Neural cell (in vitro differentiated cells): ENCODE measurements around the gene ANK2. TPM values are rescaled to one million over a fixed set of nuclear protein-coding genes. Genes with fewer than 3 reads are reported as not detected.

ENCODE experiments used
- H2AFZ ChIP-seq: fragments of 200-600, 300-800 bp; sonication (generic), shearing (Covaris generic); 2 replicates; pipeline ENCODE4 v1.6.0; 2014; ENCODE audit warnings: low read depth, mild to moderate bottlenecking, antibody characterized with exemption, low read length, moderate library complexity
- H3F3A ChIP-seq: fragments of 200-600 bp; shearing (Covaris generic); 2 replicates; pipeline ENCODE4 v1.6.1; 2016; ENCODE audit warnings: mild to moderate bottlenecking, moderate library complexity, mixed read lengths, antibody characterized with exemption, low read length; ENCODE audit not compliant: insufficient read depth, poor library complexity, severe bottlenecking
- H3K27ac ChIP-seq: fragments of 200-600, 300-800 bp; sonication (generic), shearing (Covaris generic); 2 replicates; pipeline ENCODE4 v1.5.1; 2014; ENCODE audit warnings: mild to moderate bottlenecking, low read length, moderate library complexity
- H3K27me3 ChIP-seq: fragments of 300-800, 200-600 bp; sonication (generic), shearing (Covaris generic); 2 replicates; pipeline ENCODE4 v1.6.0; 2014; ENCODE audit warnings: mild to moderate bottlenecking, low read depth, low read length, moderate library complexity; ENCODE audit not compliant: insufficient read depth
- H3K36me3 ChIP-seq: fragments of 300-800, 200-600 bp; sonication (generic), shearing (Covaris generic); 2 replicates; pipeline ENCODE4 v1.5.1; 2014; ENCODE audit warnings: mild to moderate bottlenecking, antibody characterized with exemption, low read length, moderate library complexity; ENCODE audit not compliant: insufficient read depth
- H3K4me2 ChIP-seq: fragments of 300-800, 200-600 bp; sonication (generic), shearing (Covaris generic); 2 replicates; pipeline ENCODE4 v1.6.0; 2014; ENCODE audit warnings: mild to moderate bottlenecking, low read length
- H3K4me3 ChIP-seq: fragments of 300-800, 200-600 bp; sonication (generic), shearing (Covaris generic); 2 replicates; pipeline ENCODE4 v1.5.1; 2014; ENCODE audit warnings: mild to moderate bottlenecking, low read length, moderate library complexity
- H3K79me2 ChIP-seq: fragments of 200-600 bp; shearing (Covaris generic); replicated peaks from 2 replicates; pipeline ENCODE4 v1.6.0; 2014; ENCODE audit warnings: mild to moderate bottlenecking, low read length, moderate library complexity; ENCODE audit not compliant: insufficient read depth
- H3K9ac ChIP-seq: fragments of 300-800, 200-600 bp; sonication (generic), shearing (Covaris generic); 2 replicates; pipeline ENCODE4 v1.6.1; 2016; ENCODE audit warnings: mild to moderate bottlenecking, low read length, mixed read lengths
- H3K9me2 ChIP-seq: fragments of 200-600 bp; shearing (Covaris generic); 2 replicates; pipeline ENCODE4 v1.6.1; 2016; ENCODE audit warnings: mild to moderate bottlenecking, low read length, mixed read lengths; ENCODE audit not compliant: insufficient read depth
- H3K9me3 ChIP-seq: fragments of 200-600, 300-800 bp; sonication (generic), shearing (Covaris generic); 2 replicates; pipeline ENCODE4 v1.6.1; 2016; ENCODE audit warnings: mild to moderate bottlenecking, mixed run types, low read length, moderate library complexity, mixed read lengths
- H4K20me1 ChIP-seq: fragments of 200-600 bp; shearing (Covaris generic); 2 replicates; pipeline ENCODE4 v1.6.1; 2016; ENCODE audit warnings: mild to moderate bottlenecking, mixed run types; ENCODE audit not compliant: insufficient read depth
- EP300 ChIP-seq: fragments of 450-650 bp; conservative IDR thresholded peaks from 2 replicates; pipeline ENCODE4 v1.6.1; 2014; ENCODE audit warnings: antibody characterized with exemption, mild to moderate bottlenecking, moderate library complexity; ENCODE audit not compliant: poor library complexity, severe bottlenecking
- EZH2 ChIP-seq: fragments of 200-600, 300-800 bp; shearing (Covaris generic), sonication (generic); IDR thresholded peaks from 2 replicates; pipeline ENCODE4 v1.6.1; 2014; ENCODE audit warnings: antibody characterized with exemption, low read length, borderline replicate concordance, mild to moderate bottlenecking; ENCODE audit not compliant: insufficient read depth, poor library complexity, severe bottlenecking
- MXI1 ChIP-seq: fragments of 450-650 bp; conservative IDR thresholded peaks from 2 replicates; pipeline ENCODE4 v1.6.1; 2014; ENCODE audit warnings: antibody characterized with exemption, mild to moderate bottlenecking; ENCODE audit not compliant: poor library complexity, severe bottlenecking
- POLR2AphosphoS5 ChIP-seq: IDR thresholded peaks from 2 replicates; pipeline ENCODE4 v1.6.1; 2012
- RAD21 ChIP-seq: fragments of 450-650 bp; conservative IDR thresholded peaks from 2 replicates; pipeline ENCODE4 v1.6.1; 2014; ENCODE audit warnings: antibody characterized with exemption, mild to moderate bottlenecking, moderate library complexity
- SMC3 ChIP-seq: fragments of 450-650 bp; conservative IDR thresholded peaks from 2 replicates; pipeline ENCODE4 v1.6.1; 2014; ENCODE audit warnings: antibody characterized with exemption, mild to moderate bottlenecking, moderate library complexity; ENCODE audit not compliant: poor library complexity
- TAF1 ChIP-seq: IDR thresholded peaks from 2 replicates; pipeline ENCODE4 v1.6.1; 2012; ENCODE audit warnings: low read depth
- polyA plus RNA-seq: library from polyadenylated mRNA; depleted of rRNA; stranded (reverse); fragments of >200 nt; gene quantifications from 2 replicates; pipeline ENCODE4 v1.2.3, GENCODE V29; 2014
- TF ChIP-seq, protein P1 (sequence below): IDR thresholded peaks from 2 replicates; pipeline ENCODE4 v1.6.1; 2012; ENCODE audit warnings: borderline replicate concordance
- TF ChIP-seq, protein P2 (sequence below): fragments of 450-650 bp; IDR thresholded peaks from 2 replicates; pipeline ENCODE4 v1.5.1; 2014; ENCODE audit warnings: antibody characterized with exemption, mild to moderate bottlenecking, moderate library complexity; ENCODE audit not compliant: poor library complexity, severe bottlenecking

The ANK2 gene
- polyA plus RNA-seq, 1 donor from 2014 or later = 52.0 TPM

DNA sequence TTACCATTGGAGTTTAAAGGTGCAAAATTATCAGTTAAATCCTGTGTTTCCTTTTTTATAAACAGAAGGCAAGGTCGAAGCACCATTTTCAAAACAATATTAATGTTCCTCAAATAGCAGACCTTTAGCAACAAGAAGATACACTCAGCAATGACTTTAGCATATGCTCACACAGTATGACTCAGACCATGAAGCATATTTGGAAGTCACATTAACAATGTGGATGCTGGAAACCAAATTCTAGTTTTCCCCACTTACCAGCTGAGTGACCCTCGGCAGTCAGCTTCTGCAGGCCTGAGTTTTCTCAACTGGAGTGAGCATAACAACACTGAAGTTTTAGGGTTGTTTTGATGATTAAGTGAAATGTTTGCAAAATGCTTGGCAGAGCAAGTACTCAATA, 130.5 kb downstream of the ANK2 start:
- Histone ChIP-seq H3K27ac (no peak overlapping the region), H3K27me3 (no peaks in the 10 kb centered on the region), H2AFZ (no peak overlapping the region), H3K4me2 (no peak overlapping the region), H3K9me2 (no peaks in the 10 kb centered on the region), H3K9ac (no peak overlapping the region), H3K9me3 (no peaks in the 10 kb centered on the region), H4K20me1 (no peaks in the 10 kb centered on the region), H3K79me2 (no peaks in the 10 kb centered on the region), H3K36me3 (no peaks in the 10 kb centered on the region), H3K4me3 (no peak overlapping the region), H3F3A (no peaks in the 10 kb centered on the region)
- TF ChIP-seq, protein P1, sequence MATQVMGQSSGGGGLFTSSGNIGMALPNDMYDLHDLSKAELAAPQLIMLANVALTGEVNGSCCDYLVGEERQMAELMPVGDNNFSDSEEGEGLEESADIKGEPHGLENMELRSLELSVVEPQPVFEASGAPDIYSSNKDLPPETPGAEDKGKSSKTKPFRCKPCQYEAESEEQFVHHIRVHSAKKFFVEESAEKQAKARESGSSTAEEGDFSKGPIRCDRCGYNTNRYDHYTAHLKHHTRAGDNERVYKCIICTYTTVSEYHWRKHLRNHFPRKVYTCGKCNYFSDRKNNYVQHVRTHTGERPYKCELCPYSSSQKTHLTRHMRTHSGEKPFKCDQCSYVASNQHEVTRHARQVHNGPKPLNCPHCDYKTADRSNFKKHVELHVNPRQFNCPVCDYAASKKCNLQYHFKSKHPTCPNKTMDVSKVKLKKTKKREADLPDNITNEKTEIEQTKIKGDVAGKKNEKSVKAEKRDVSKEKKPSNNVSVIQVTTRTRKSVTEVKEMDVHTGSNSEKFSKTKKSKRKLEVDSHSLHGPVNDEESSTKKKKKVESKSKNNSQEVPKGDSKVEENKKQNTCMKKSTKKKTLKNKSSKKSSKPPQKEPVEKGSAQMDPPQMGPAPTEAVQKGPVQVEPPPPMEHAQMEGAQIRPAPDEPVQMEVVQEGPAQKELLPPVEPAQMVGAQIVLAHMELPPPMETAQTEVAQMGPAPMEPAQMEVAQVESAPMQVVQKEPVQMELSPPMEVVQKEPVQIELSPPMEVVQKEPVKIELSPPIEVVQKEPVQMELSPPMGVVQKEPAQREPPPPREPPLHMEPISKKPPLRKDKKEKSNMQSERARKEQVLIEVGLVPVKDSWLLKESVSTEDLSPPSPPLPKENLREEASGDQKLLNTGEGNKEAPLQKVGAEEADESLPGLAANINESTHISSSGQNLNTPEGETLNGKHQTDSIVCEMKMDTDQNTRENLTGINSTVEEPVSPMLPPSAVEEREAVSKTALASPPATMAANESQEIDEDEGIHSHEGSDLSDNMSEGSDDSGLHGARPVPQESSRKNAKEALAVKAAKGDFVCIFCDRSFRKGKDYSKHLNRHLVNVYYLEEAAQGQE = no peak
- TF ChIP-seq POLR2AphosphoS5 (no peak), RAD21 (no peak), SMC3 (no peak), TAF1 (no peak), EP300 (no peak), MXI1 (no peak), EZH2 (no peak)
- TF ChIP-seq, protein P2, sequence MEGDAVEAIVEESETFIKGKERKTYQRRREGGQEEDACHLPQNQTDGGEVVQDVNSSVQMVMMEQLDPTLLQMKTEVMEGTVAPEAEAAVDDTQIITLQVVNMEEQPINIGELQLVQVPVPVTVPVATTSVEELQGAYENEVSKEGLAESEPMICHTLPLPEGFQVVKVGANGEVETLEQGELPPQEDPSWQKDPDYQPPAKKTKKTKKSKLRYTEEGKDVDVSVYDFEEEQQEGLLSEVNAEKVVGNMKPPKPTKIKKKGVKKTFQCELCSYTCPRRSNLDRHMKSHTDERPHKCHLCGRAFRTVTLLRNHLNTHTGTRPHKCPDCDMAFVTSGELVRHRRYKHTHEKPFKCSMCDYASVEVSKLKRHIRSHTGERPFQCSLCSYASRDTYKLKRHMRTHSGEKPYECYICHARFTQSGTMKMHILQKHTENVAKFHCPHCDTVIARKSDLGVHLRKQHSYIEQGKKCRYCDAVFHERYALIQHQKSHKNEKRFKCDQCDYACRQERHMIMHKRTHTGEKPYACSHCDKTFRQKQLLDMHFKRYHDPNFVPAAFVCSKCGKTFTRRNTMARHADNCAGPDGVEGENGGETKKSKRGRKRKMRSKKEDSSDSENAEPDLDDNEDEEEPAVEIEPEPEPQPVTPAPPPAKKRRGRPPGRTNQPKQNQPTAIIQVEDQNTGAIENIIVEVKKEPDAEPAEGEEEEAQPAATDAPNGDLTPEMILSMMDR = no peak

DNA sequence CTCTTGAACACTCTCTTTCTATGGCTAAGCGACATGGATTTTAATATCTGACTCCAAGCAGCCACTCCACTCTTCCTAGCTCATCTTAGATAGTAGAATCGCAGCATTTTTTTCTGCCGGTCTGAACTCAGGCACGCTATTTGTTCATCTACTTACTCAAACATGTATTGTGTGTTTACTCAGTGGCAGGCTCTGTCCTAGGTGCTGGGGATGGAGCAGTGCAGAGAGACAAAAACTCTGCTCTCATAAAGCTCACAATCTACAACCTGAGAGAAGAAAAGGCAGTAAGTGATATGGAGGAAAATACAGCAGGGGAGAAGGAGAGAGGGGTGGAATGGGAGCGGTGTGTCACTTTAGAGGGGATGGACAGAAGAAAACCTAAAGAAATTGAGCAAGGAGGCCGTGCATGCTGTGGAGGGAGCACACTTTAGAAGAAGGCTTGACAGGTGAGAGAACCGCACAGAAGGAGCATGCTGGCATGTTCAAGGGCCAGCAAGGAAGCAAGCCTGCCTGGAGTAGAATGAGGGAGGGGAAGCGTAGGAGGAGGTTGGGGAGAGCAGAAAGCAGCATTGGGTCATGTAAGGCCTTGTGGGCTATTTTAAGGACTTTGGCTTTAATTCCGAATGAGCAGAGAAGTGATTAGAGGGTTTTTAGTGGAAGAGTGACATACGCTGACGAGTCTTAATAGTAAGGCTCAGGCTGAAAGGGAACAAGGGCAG, 132.0 kb downstream of the ANK2 start:
- Histone ChIP-seq H3K9me2 (no peaks in the 10 kb centered on the region), H3K4me3 (no peak overlapping the region), H3K27me3 (no peaks in the 10 kb centered on the region), H3K79me2 (no peaks in the 10 kb centered on the region), H3K9ac (no peak overlapping the region), H3K27ac (no peak overlapping the region), H3F3A (no peaks in the 10 kb centered on the region), H3K36me3 (no peaks in the 10 kb centered on the region), H3K9me3 (no peaks in the 10 kb centered on the region), H3K4me2 (no peak overlapping the region), H4K20me1 (no peaks in the 10 kb centered on the region), H2AFZ (no peak overlapping the region)
- TF ChIP-seq, protein P2 = no peak
- no peak for TF ChIP-seq EP300
- TF ChIP-seq TAF1 = no peak
- TF ChIP-seq SMC3 = no peak
- TF ChIP-seq RAD21 = no peak
- TF ChIP-seq, protein P1 = no peak
- TF ChIP-seq POLR2AphosphoS5 = no peak
- TF ChIP-seq EZH2 = no peak
- TF ChIP-seq MXI1 = no peak
